Heart left ventricle (tissue), 16 donors: ENCODE results near the gene CSTPP1. TPM values are rescaled to one million over a fixed set of nuclear protein-coding genes. Genes with fewer than 3 reads are reported as not detected.

Experiments used
- ATAC-seq, 4 donors: fragments of 200-7000 bp; cut with Tn5 transposase; one replicate each; pipeline ENCODE4 v1.9.1; 2020 to 2022; ENCODE audit warnings: moderate library complexity in 4 of 4, mild to moderate bottlenecking in 3 of 4, moderate number of reproducible peaks in 1 of 4
- DNase-seq, 5 donors: peaks; one replicate each; pipeline ENCODE4 v3.0.0-alpha.2; 2020
- H3K27ac ChIP-seq, 12 donors: fragments of 200-600 bp; sonication (generic) in 4 of 12; one replicate each; pipeline versions ENCODE4 v1.5.0 to v1.8.0; 2016 to 2022; ENCODE audit warnings: mild to moderate bottlenecking in 2 of 12
- H3K27me3 ChIP-seq, 9 donors: fragments of 200-600 bp; sonication (generic) in 2 of 9; one replicate each; pipeline versions ENCODE4 v1.5.1 to v1.8.0; 2016 to 2022; ENCODE audit warnings: mild to moderate bottlenecking in 3 of 9
- H3K36me3 ChIP-seq, 9 donors: fragments of 200-600 bp; sonication (generic) in 2 of 9; one replicate each; pipeline versions ENCODE4 v1.5.0 to v1.8.0; 2018 to 2022; ENCODE audit warnings: mild to moderate bottlenecking in 2 of 9
- H3K4me1 ChIP-seq, 12 donors: fragments of 200-600 bp; sonication (generic) in 4 of 12; one replicate each; pipeline versions ENCODE4 v1.5.0 to v1.8.0; 2016 to 2022; ENCODE audit warnings: mild to moderate bottlenecking in 3 of 12
- H3K4me3 ChIP-seq, 12 donors: fragments of 200-600 bp; sonication (generic) in 4 of 12; one replicate each; pipeline versions ENCODE4 v1.5.0 to v1.8.0; 2017 to 2022; ENCODE audit warnings: mild to moderate bottlenecking in 9 of 12, moderate library complexity in 4 of 12
- H3K9me3 ChIP-seq, 12 donors: fragments of 200-600 bp; sonication (generic) in 4 of 12; one replicate each; pipeline versions ENCODE4 v1.5.0 to v1.8.0; 2016 to 2022; ENCODE audit warnings: mild to moderate bottlenecking in 1 of 12
- CTCF ChIP-seq, 12 donors: fragments of 200-600 bp; sonication (generic) in 4 of 12; IDR thresholded peaks; one replicate each; pipeline versions ENCODE4 v1.5.0 to v1.8.0; 2018 to 2022; ENCODE audit warnings: antibody characterized with exemption in 12 of 12, mild to moderate bottlenecking in 5 of 12
- POLR2A ChIP-seq, 2 donors: fragments of 450-650 bp; IDR thresholded peaks; one replicate each; pipeline ENCODE4 v1.6.1; 2017; ENCODE audit warnings: antibody characterized with exemption in 2 of 2, mild to moderate bottlenecking in 2 of 2, moderate library complexity in 2 of 2
- WGBS, 4 donors: extraction: QIAGEN DNeasy Blood & Tissue Kit in 2 of 4; methylation state at CpG; one replicate each; pipeline versions ENCODE4 v1.1.5 to v1.1.7; 2013 to 2018; 5-methylcytosine and 5-hydroxymethylcytosine counted together
- intact Hi-C, 10 donors: fragments of 100-400 bp; cut with DNase I; formaldehyde crosslinking; loops; one replicate each; pipeline versions ENCODE4 v1.11.1 to v1.14.2; 2022
- polyA plus RNA-seq, 2 donors: library from polyadenylated mRNA; stranded (reverse); fragments of 200-250 nt; gene quantifications; one replicate each; pipeline ENCODE4 v1.2.3, GENCODE V29; 2013
- total RNA-seq, 9 donors: library from RNA; depleted of rRNA in 2 of 9; stranded (reverse); fragments of >200 nt in 2 of 9; fragmentation: NEBNext Ultra II Directional in 3 of 9; extraction: Animal tissue kit (Norgen Biotek cat#: 25700) in 3 of 9; gene quantifications; one replicate each; pipeline versions ENCODE4 v1.1.0 to v1.2.4, GENCODE V29; 2016 to 2023
- donor health status: ischemic (EF 13 %, LVEDD 7.1; RV severe dilation, severe dysfunction).
- donor health status: healthy with polysubstance abuse.
- donor health status: DM: no; HTN: yes; CAD: no.
- donor health status: DM: no; HTN: no; CAD: no.
- donor health status: ischemic (EF 25% LVEDD 6.9; RV normal size, moderate dysfunction).
- donor health status: ischemic (EF 25% LVEDD 5.7; RV mildly dilated, moderate dysfunction).
- donor health status: healthy.
- donor health status: DM: yes; HTN: yes; CAD: no.
- donor health status: ischemic (EF 35%, LVEDD 5.7; RV mildly dilated, moderate dysfunction).
- donor health status: nonischemic (EF 11% LVEDD 7.7; RV severe dilation, severe dysfunction).
- donor health status: DM: yes; HTN: yes; CAD: no.
- donor health status: PGD.
- donor health status: ischemic (EF 29% LVEDD 5.4; RV normal size, mild dysfunction).
- donor health status: nonischemic (EF 23%, LVEDD 6.1; RV moderate dilation, normal function).

CSTPP1 gene
- total and polyA plus RNA-seq, 11 donors, result 9.9 to 33.4 (median 14.7) TPM

- Histone ChIP-seq H3K27me3 (peaks cover 0 to 22% (median 0%) of the 10 kb centered on the region in 9 donors), H3K9me3 (no peaks in the 10 kb centered on the region), H3K27ac (peak overlapping the region in 9 of 12 donors; percentile 2 to 100 (median 96)), H3K4me1 (peaks cover 7 to 87% (median 49%) of the 10 kb centered on the region in 12 donors), H3K36me3 (peaks cover 0 to 34% (median 19%) of the 10 kb centered on the region in 9 donors), H3K4me3 (peak overlapping the region in 6 of 12 donors; percentile 7 to 95 (median 51))
- ATAC-seq (no peak), DNase-seq (no peak)
- TF ChIP-seq CTCF (IDR thresholded peaks at IDR 0.05) (no peak), POLR2A (IDR thresholded peaks at IDR 0.05) (no peak)
- intact Hi-C loops, result loop anchor here in 3 of 10 donors (5.0 kb wide), 2 partner anchors 36 to 176 kb away; no protein-coding TSS in a partner anchor
- WGBS, 4 donors, result 72 to 92% (median 85%) methylated on average over 6 of the region's 6 CpGs
These were observed 244.7 kb downstream of the CSTPP1 start for GRCh38 chr11:47181271-47181670.

- intact Hi-C loops, result loop anchor here in 5 of 10 donors (1.0 to 5.0 kb wide), 4 partner anchors 35 to 175 kb away; partner anchors contain the start of gene MYBPC3 (in 1 of the 5)
- WGBS, 4 donors, result 32 to 71% (median 63%) methylated on average over 6 to 17 of the region's 17 CpGs
- Histone ChIP-seq H3K27ac (peak overlapping the region; percentile 89 to 100 (median 96)), H3K4me3 (peak overlapping the region in 10 of 12 donors; percentile 3 to 95 (median 51)), H3K9me3 (no peaks in the 10 kb centered on the region), H3K27me3 (peaks cover 0 to 32% (median 0%) of the 10 kb centered on the region in 9 donors), H3K36me3 (peaks cover 0 to 34% (median 19%) of the 10 kb centered on the region in 9 donors), H3K4me1 (peaks cover 7 to 94% (median 51%) of the 10 kb centered on the region in 12 donors)
- ATAC-seq (peak in 1 of 4 donors; percentile 0), DNase-seq (no peak)
- no peak for TF ChIP-seq POLR2A (IDR thresholded peaks at IDR 0.05)
- peak in 5 of 12 donors; percentile 10 to 28 (median 19) for TF ChIP-seq CTCF (IDR thresholded peaks at IDR 0.05)
These were observed 245.8 kb downstream of the CSTPP1 start for GRCh38 chr11:47182380-47182779.

GRCh38 chr11:47183031-47183856, 246.7 kb downstream of the CSTPP1 start:
- DNase-seq (peak in 4 of 5 donors; percentile 56 to 71 (median 69)), ATAC-seq (peak in 3 of 4 donors; percentile 3 to 36 (median 11))
- 57 to 68% (median 65%) methylated on average over 10 to 25 of the region's 25 CpGs for WGBS, 4 donors
- Histone ChIP-seq H3K27me3 (peaks cover 0 to 41% (median 0%) of the 10 kb centered on the region in 9 donors), H3K36me3 (peaks cover 0 to 34% (median 19%) of the 10 kb centered on the region in 9 donors), H3K4me1 (peaks cover under 1 to 94% (median 48%) of the 10 kb centered on the region in 12 donors), H3K27ac (peak overlapping the region; percentile 89 to 100 (median 96)), H3K4me3 (peak overlapping the region in 9 of 12 donors; percentile 28 to 95 (median 84)), H3K9me3 (no peaks in the 10 kb centered on the region)
- intact Hi-C loops, result loop anchor here in 4 of 10 donors (2.0 to 5.0 kb wide), 3 partner anchors 34 to 174 kb away; partner anchors contain the start of gene MYBPC3 (in 1 of the 4)
- TF ChIP-seq CTCF (IDR thresholded peaks at IDR 0.05), result no peak
